NCI-H460 (cell line): ENCODE measurements around the gene PXT1. TPM values are rescaled to one million over a fixed set of nuclear protein-coding genes. Genes with fewer than 3 reads are reported as not detected.

ENCODE experiments used
- DNase-seq: peaks from one replicate; pipeline ENCODE4 v3.0.0-alpha.2; 2016; ENCODE audit warnings: low read depth; ENCODE audit errors: extremely low read depth
- small RNA-seq, 2 experiments: library from RNA; depleted of rRNA; stranded (forward); fragments of <200 nt; gene quantifications; one replicate each; pipeline ENCODE3, GENCODE V24; 2014
- total RNA-seq: library from RNA; depleted of rRNA; stranded (reverse); fragments of >200 nt; shearing (Covaris generic); gene quantifications from 2 replicates; pipeline ENCODE4 v1.2.3, GENCODE V29; 2014; rRNA removed

The PXT1 gene
- total RNA-seq, 1 experiment from 2014 or later: not detected

- DNase-seq: no peak
Observed at GRCh38 chr6:36350681-36351571, 91.7 kb downstream of the PXT1 start.

GRCh38 chr6:36350082-36350481 lies 92.6 kb downstream of the PXT1 start:
- DNase-seq: no peak

GRCh38 chr6:36349240-36349639 lies 93.4 kb downstream of the PXT1 start:
- DNase-seq: no peak

- DNase-seq: no peak
Observed at GRCh38 chr6:36347621-36348020, 95.0 kb downstream of the PXT1 start.

- DNase-seq: no peak
Observed at GRCh38 chr6:36346486-36347273, 96.0 kb downstream of the PXT1 start.

GRCh38 chr6:36345681-36346466 lies 96.8 kb downstream of the PXT1 start:
- DNase-seq: no peak

GRCh38 chr6:36343109-36343680 lies 99.5 kb downstream of the PXT1 start:
- no peak for DNase-seq

- peak; percentile 46 for DNase-seq
Observed at GRCh38 chr6:36340618-36341454, 101.8 kb downstream of the PXT1 start.

Small RNA genes lying within 50 kb of the gene (small RNA-seq; reads per million reads assigned to genes)
- gene RN7SL502P: 0 to 0.06 reads per million in 2 experiments

Other genes with a start within 250 kb of the PXT1 start
- 5.0 and 5.9 TPM in 2 replicates for gene BRPF3, start 246.1 kb downstream of the PXT1 start, total RNA-seq
- gene PNPLA1, start 172.8 kb downstream of the PXT1 start, total RNA-seq: not detected in 2 replicates
- gene BNIP5, start 106.0 kb downstream of the PXT1 start, total RNA-seq: not detected in 2 replicates
- 0.52 and 0.63 TPM in 2 replicates for gene ETV7, start 55.2 kb downstream of the PXT1 start, total RNA-seq
- 67.0 and 68.7 TPM in 2 replicates for gene KCTD20, start 146 bp upstream of the PXT1 start, total RNA-seq
- 16.2 and 16.4 TPM in 2 replicates for gene STK38, start 104.6 kb upstream of the PXT1 start, total RNA-seq
- 217 and 262 TPM in 2 replicates for gene SRSF3, start 151.5 kb upstream of the PXT1 start, total RNA-seq
- 170 and 205 TPM in 2 replicates for gene CDKN1A, start 235.9 kb upstream of the PXT1 start, total RNA-seq